Measurements from ENCODE around the gene SPTBN1. TPM values are rescaled to one million over a fixed set of nuclear protein-coding genes. Genes with fewer than 3 reads are reported as not detected.

SPTBN1 gene
- total RNA-seq, 1 experiment from 2014 or later, result 204 TPM

DNA sequence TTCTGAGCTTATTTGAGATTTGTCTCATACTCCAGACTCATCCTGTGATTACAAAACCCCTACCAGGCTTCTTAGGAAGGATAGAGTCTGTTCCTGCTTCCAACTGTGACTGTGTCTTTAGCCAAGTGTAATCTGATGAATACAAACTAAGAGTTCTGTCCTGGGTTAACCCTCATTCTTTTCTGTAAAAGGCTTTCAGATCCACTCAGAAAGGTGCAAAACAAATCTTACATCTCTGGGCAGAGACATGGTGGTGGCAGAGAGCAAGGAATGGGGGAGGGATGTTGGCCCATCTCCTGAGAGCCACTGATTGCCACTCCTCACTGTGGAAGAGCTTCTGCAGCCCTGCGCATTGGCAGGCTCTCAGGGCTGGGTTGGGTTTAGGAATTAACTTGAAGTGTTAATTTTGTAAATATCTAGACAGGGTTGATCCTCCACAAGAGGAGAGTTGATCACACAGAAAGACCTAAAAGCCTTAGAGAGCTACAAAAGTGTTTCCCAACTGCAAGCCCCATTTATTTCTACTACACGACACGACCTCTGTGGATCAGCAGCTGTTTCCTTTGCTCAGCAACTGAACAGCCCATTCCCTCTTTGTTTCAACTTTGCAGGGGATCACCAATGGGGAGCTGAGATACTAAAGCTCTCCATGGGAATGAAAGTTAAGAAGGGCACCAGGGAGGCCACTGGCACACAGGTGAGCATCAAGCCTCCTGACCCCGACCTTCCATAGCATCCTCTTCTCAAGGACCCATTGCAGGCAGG is 23.7 kb upstream of the SPTBN1 start:
- ATAC-seq (no peak), DNase-seq (ENCODE audit: low spot score) (no peak)
- TF ChIP-seq ZNF121 (CRISPR knock-in tag; IDR thresholded peaks at IDR 0.05) (no peak), JAZF1 (CRISPR knock-in tag; IDR thresholded peaks at IDR 0.05) (no peak), ZNF317 (CRISPR knock-in tag; IDR thresholded peaks at IDR 0.05; ENCODE audit: borderline replicate concordance, low read depth) (no peak), NFE2L1 (CRISPR knock-in tag; IDR thresholded peaks at IDR 0.05) (no peak)
- TF ChIP-seq, protein P1, sequence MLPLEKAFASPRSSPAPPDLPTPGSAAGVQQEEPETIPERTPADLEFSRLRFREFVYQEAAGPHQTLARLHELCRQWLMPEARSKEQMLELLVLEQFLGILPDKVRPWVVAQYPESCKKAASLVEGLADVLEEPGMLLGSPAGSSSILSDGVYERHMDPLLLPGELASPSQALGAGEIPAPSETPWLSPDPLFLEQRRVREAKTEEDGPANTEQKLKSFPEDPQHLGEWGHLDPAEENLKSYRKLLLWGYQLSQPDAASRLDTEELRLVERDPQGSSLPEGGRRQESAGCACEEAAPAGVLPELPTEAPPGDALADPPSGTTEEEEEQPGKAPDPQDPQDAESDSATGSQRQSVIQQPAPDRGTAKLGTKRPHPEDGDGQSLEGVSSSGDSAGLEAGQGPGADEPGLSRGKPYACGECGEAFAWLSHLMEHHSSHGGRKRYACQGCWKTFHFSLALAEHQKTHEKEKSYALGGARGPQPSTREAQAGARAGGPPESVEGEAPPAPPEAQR (CRISPR knock-in tag; IDR thresholded peaks at IDR 0.05), result no peak
- TF ChIP-seq, protein P2, sequence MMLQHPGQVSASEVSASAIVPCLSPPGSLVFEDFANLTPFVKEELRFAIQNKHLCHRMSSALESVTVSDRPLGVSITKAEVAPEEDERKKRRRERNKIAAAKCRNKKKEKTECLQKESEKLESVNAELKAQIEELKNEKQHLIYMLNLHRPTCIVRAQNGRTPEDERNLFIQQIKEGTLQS (CRISPR knock-in tag; conservative IDR thresholded peaks at IDR 0.05), result no peak
- CTCF ChIA-PET, result no interaction called here
- Mint-ChIP-seq H3K27ac (no peak overlapping the region), H3K36me3 (no peaks in the 10 kb centered on the region), H3K4me3 (no peak overlapping the region), H3K27me3 (ENCODE audit: low read depth) (no peaks in the 10 kb centered on the region), H3K4me1 (no peaks in the 10 kb centered on the region), H3K9me3 (no peaks in the 10 kb centered on the region)
- POLR2A ChIA-PET, result no interaction called here

- no peak for ATAC-seq
- H3K36me3 Mint-ChIP-seq, result no peaks in the 10 kb centered on the region
- POLR2A ChIA-PET, result no interaction called here
- no peak overlapping the region for H3K4me3 Mint-ChIP-seq
- no peak overlapping the region for H3K27ac Mint-ChIP-seq
- H3K4me1 Mint-ChIP-seq, result no peaks in the 10 kb centered on the region
- CTCF ChIA-PET, result no interaction called here
- TF ChIP-seq ATF6 (CRISPR knock-in tag; IDR thresholded peaks at IDR 0.05) (no peak), ZNF416 (CRISPR knock-in tag; IDR thresholded peaks at IDR 0.05) (no peak), NR3C1 (CRISPR knock-in tag; conservative IDR thresholded peaks at IDR 0.05; ENCODE audit: low read depth) (no peak), RELA (CRISPR knock-in tag; IDR thresholded peaks at IDR 0.05; ENCODE audit: borderline replicate concordance) (no peak), FOXP4 (CRISPR knock-in tag; IDR thresholded peaks at IDR 0.05) (no peak), E2F1 (CRISPR knock-in tag; IDR thresholded peaks at IDR 0.05) (no peak), ZNF219 (CRISPR knock-in tag; IDR thresholded peaks at IDR 0.05; ENCODE audit: borderline replicate concordance) (no peak), FOXP1 (CRISPR knock-in tag; IDR thresholded peaks at IDR 0.05; ENCODE audit: borderline replicate concordance) (no peak), NFYB (CRISPR knock-in tag; conservative IDR thresholded peaks at IDR 0.05; ENCODE audit: low read depth) (no peak), EMX1 (CRISPR knock-in tag; IDR thresholded peaks at IDR 0.05) (no peak), SMAD3 (CRISPR knock-in tag; IDR thresholded peaks at IDR 0.05; ENCODE audit: borderline replicate concordance) (no peak)
- TF ChIP-seq, protein P3, sequence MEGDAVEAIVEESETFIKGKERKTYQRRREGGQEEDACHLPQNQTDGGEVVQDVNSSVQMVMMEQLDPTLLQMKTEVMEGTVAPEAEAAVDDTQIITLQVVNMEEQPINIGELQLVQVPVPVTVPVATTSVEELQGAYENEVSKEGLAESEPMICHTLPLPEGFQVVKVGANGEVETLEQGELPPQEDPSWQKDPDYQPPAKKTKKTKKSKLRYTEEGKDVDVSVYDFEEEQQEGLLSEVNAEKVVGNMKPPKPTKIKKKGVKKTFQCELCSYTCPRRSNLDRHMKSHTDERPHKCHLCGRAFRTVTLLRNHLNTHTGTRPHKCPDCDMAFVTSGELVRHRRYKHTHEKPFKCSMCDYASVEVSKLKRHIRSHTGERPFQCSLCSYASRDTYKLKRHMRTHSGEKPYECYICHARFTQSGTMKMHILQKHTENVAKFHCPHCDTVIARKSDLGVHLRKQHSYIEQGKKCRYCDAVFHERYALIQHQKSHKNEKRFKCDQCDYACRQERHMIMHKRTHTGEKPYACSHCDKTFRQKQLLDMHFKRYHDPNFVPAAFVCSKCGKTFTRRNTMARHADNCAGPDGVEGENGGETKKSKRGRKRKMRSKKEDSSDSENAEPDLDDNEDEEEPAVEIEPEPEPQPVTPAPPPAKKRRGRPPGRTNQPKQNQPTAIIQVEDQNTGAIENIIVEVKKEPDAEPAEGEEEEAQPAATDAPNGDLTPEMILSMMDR (IDR thresholded peaks at IDR 0.05), result no peak
- no peaks in the 10 kb centered on the region for H3K9me3 Mint-ChIP-seq
- no peak for DNase-seq (ENCODE audit: low spot score)
- H3K27me3 Mint-ChIP-seq (ENCODE audit: low read depth), result no peaks in the 10 kb centered on the region
These were observed 21.9 kb upstream of the SPTBN1 start for GRCh38 chr2:54434229-54434628.

Data from WTC11 (cell line).